Adrenal gland (tissue), 5 donors: ENCODE results near the gene TOR4A.

Source experiments
- POLR2A ChIP-seq, 2 donors: fragments of 450-650 bp; IDR thresholded peaks; one replicate each; pipeline ENCODE4 v1.6.1; 2017; ENCODE audit warnings: antibody characterized with exemption in 2 of 2, mild to moderate bottlenecking in 2 of 2, moderate library complexity in 1 of 2
- TF ChIP-seq, protein P1 (sequence below), 6 experiments: fragments of 450-650 bp in 4 of 6; fragments of 200-600 bp in 2 of 6; sonication (generic) in 1 of 6; IDR thresholded peaks; 1 replicate in 5 of 6; 2 replicates in 1 of 6; pipeline versions ENCODE4 v1.5.1 to v1.8.0; 2016 to 2021; ENCODE audit warnings: antibody characterized with exemption in 6 of 6, mild to moderate bottlenecking in 2 of 6, moderate library complexity in 1 of 6
- donor health status: DM: no; HTN: no; CAD: no.

DNA sequence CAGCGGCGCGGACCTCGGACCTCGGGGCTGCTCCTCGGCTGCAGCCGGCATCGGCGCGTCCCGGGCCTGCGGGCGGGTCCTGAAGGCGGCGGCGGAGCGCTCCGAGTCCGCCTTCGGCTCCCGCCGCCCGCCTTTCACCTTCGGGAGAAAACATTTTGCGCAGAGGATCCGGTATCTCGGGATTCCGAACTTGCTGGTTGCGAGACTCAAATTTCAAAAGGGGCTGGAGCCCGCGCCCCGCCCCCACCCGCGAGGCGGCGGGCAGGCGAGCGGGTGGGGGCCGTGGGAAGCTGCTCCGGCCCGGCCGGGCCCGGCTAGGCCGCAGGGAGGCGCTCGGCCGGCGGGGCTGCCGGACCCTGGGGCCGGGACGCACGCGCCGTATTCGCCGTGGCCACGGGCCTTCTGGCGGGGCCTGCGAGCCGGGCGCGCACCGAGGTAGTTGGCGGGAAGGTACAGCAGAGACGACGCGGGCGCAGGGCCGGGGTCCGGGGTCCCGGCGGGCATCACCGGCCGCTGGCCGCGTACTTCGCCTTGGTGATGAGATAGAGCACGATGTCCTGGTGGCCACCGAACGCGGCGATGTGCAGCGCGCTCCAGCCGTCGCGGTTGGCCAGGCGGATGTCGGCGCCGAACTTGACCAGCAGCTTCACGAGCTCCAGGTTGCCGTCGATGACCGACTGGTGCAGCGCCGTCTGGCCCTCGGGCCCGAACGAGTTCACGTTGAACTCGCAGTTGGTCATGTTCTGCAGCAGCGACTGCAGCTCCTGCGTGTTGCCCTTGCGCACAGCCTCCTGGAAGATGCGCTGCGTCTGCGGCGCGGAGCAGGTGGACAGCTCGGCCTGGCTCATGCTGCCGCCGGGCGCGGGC lies 23.8 kb downstream of the TOR4A start:
- TF ChIP-seq POLR2A (IDR thresholded peaks at IDR 0.05) = no peak
- TF ChIP-seq, protein P1, sequence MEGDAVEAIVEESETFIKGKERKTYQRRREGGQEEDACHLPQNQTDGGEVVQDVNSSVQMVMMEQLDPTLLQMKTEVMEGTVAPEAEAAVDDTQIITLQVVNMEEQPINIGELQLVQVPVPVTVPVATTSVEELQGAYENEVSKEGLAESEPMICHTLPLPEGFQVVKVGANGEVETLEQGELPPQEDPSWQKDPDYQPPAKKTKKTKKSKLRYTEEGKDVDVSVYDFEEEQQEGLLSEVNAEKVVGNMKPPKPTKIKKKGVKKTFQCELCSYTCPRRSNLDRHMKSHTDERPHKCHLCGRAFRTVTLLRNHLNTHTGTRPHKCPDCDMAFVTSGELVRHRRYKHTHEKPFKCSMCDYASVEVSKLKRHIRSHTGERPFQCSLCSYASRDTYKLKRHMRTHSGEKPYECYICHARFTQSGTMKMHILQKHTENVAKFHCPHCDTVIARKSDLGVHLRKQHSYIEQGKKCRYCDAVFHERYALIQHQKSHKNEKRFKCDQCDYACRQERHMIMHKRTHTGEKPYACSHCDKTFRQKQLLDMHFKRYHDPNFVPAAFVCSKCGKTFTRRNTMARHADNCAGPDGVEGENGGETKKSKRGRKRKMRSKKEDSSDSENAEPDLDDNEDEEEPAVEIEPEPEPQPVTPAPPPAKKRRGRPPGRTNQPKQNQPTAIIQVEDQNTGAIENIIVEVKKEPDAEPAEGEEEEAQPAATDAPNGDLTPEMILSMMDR (IDR thresholded peaks at IDR 0.05) = peak in 2 of 6 experiments; percentile 18 to 20
